Prostate gland (tissue), 2 donors: ENCODE measurements around the gene CCDC174.

Experiments
- POLR2A ChIP-seq: fragments of 450-650 bp; IDR thresholded peaks from one replicate; pipeline ENCODE4 v1.6.1; 2016; ENCODE audit warnings: antibody characterized with exemption, mild to moderate bottlenecking
- TF ChIP-seq, protein P1 (sequence below), 4 experiments: fragments of 200-600 bp in 2 of 4; fragments of 450-650 bp in 2 of 4; sonication (generic) in 2 of 4; IDR thresholded peaks; 1 replicate in 3 of 4; 2 replicates in 1 of 4; pipeline ENCODE4 v1.5.1; 2016 to 2019; ENCODE audit warnings: antibody characterized with exemption in 4 of 4, mild to moderate bottlenecking in 2 of 4, moderate library complexity in 2 of 4

DNA sequence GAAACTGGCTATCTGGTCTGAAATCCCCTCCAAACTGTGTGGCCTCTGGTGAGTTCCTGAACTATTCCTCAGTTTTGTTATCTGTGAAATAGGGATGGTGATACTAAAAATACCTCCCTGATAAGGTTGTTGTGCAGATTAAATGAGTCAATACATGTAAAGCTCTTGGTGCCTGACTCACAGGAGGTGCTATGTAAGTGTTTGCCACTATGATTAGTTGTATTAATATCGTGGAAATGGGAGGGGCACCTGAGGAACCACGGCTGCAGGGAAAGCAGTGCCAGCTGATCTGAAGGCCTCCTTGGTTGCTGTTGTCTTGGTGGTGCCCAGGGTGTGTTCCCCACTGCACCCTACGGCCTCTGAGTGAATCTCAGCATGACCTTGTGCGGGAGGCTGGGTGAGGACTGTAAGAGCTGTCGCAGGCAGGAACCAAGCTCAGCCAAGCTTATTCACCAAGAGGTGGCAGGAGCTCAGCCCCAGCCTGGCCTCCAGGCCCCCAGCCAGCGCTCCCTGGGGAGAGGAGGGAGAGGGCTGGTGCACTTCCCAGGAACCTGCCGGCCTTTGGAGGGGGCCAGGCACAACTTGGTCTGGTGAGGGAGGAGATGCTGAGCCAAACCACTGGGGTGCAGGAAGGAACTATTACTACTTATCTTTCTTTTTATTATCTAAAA is 44.8 kb upstream of the CCDC174 start:
- TF ChIP-seq, protein P1, sequence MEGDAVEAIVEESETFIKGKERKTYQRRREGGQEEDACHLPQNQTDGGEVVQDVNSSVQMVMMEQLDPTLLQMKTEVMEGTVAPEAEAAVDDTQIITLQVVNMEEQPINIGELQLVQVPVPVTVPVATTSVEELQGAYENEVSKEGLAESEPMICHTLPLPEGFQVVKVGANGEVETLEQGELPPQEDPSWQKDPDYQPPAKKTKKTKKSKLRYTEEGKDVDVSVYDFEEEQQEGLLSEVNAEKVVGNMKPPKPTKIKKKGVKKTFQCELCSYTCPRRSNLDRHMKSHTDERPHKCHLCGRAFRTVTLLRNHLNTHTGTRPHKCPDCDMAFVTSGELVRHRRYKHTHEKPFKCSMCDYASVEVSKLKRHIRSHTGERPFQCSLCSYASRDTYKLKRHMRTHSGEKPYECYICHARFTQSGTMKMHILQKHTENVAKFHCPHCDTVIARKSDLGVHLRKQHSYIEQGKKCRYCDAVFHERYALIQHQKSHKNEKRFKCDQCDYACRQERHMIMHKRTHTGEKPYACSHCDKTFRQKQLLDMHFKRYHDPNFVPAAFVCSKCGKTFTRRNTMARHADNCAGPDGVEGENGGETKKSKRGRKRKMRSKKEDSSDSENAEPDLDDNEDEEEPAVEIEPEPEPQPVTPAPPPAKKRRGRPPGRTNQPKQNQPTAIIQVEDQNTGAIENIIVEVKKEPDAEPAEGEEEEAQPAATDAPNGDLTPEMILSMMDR (IDR thresholded peaks at IDR 0.05) = no peak
- TF ChIP-seq POLR2A = no peak
